Gastrocnemius medialis (tissue), 4 donors: ENCODE data around the gene GCAT. TPM values are rescaled to one million over a fixed set of nuclear protein-coding genes. Genes with fewer than 3 reads are reported as not detected.

Experiments used
- ATAC-seq, 2 donors: fragments of 150-250 bp; one replicate each; pipeline ENCODE4 v1.9.1; 2016
- DNase-seq, 2 donors: peaks; one replicate each; pipeline ENCODE4 v3.0.0-alpha.2; 2019
- H3K27ac ChIP-seq, 4 donors: fragments of 200-600 bp; sonication (generic); 1 replicate in 1 of 4; 2 replicates in 3 of 4; pipeline ENCODE4 v1.5.1; 2016 to 2018; ENCODE audit warnings: mild to moderate bottlenecking in 2 of 4, moderate library complexity in 1 of 4
- H3K27me3 ChIP-seq, 3 donors: fragments of 200-600 bp; sonication (generic) in 2 of 3; 1 replicate in 1 of 3; 2 replicates in 2 of 3; pipeline versions ENCODE4 v1.5.1 to v1.6.0; 2016 to 2019; ENCODE audit warnings: mild to moderate bottlenecking in 1 of 3, moderate library complexity in 1 of 3
- H3K36me3 ChIP-seq, 2 donors: fragments of 200-600 bp; sonication (generic) in 1 of 2; one replicate each; pipeline ENCODE4 v1.5.1; 2017 to 2018
- H3K4me1 ChIP-seq, 2 donors: fragments of 200-600 bp; sonication (generic) in 1 of 2; one replicate each; pipeline ENCODE4 v1.5.1; 2016 to 2017; ENCODE audit warnings: mild to moderate bottlenecking in 2 of 2
- H3K4me3 ChIP-seq, 4 donors: fragments of 200-600 bp; sonication (generic) in 3 of 4; 1 replicate in 1 of 4; 2 replicates in 3 of 4; pipeline ENCODE4 v1.5.1; 2016 to 2019; ENCODE audit warnings: mild to moderate bottlenecking in 2 of 4
- H3K9me3 ChIP-seq, 3 donors: fragments of 200-600 bp; sonication (generic) in 2 of 3; 1 replicate in 1 of 3; 2 replicates in 2 of 3; pipeline ENCODE4 v1.5.1; 2016 to 2019
- POLR2A ChIP-seq, 2 donors: fragments of 450-650 bp; IDR thresholded peaks; one replicate each; pipeline ENCODE4 v1.6.1; 2017; ENCODE audit warnings: antibody characterized with exemption in 2 of 2, mild to moderate bottlenecking in 2 of 2, moderate library complexity in 2 of 2
- in situ Hi-C, 4 donors: fragments of 200-750 bp; cut with MboI; loops; one replicate each; pipeline versions ENCODE4 v1.15.0 to v1.8.0; 2017; ENCODE audit warnings: low sequenced_read_pairs in 4 of 4
- intact Hi-C: fragments of 100-400 bp; cut with DNase I; formaldehyde crosslinking; loops from one replicate; pipeline ENCODE4 v1.15.1; 2023; ENCODE audit warnings: low total_unique reads
- total RNA-seq, 4 donors: library from RNA; depleted of rRNA; stranded (reverse); fragments of >200 nt; gene quantifications; one replicate each; pipeline versions ENCODE4 v1.1.0 to v1.2.3, GENCODE V29; 2016
- TF ChIP-seq, protein P1 (sequence below), 5 experiments: fragments of 450-650 bp in 3 of 5; fragments of 200-600 bp in 2 of 5; sonication (generic) in 2 of 5; IDR thresholded peaks in 4 of 5; conservative IDR thresholded peaks in 1 of 5; 1 replicate in 4 of 5; 2 replicates in 1 of 5; pipeline ENCODE4 v1.5.1; 2016 to 2019; ENCODE audit warnings: antibody characterized with exemption in 5 of 5, mild to moderate bottlenecking in 3 of 5, moderate library complexity in 3 of 5

The GCAT gene
- total RNA-seq, 4 donors from 2014 or later = 10.0 to 21.5 (median 15.1) TPM

DNA sequence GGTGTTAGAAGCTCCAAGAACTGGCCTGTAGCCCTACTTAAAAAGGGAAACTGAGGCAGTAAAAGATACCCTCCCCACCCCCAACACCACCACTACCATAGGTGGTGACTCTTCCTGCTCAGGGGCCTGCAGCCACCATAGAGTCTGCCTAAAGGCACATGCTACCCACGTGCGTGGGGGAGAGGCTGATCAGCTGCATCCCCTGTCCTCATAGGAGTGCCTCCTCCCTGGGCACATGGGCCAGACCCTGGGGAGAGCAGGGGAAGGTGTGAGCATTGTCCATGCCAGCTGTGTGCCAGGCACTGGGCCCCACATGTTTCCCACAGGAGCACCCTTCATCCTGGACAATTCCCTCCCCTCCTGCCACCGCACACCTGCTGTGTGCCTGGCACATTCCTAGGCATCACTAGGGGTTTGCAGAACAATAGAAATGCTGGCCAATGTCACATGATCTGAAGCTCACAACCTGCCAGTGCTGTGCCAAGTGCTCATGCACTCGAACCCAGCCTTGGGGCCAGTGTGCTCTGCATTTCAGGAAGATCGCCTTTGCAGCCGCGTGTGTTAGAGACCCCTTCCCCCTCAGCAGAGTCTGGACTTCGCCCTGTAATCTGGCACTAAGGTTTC is 41.7 kb upstream of the GCAT start:
- no peak overlapping the region for H3K27ac ChIP-seq
- in situ Hi-C loops = no loop called here
- H3K27me3 ChIP-seq = no peaks in the 10 kb centered on the region
- H3K4me3 ChIP-seq = no peak overlapping the region
- peaks cover 0 to 20% of the 10 kb centered on the region in 2 donors for H3K36me3 ChIP-seq
- ATAC-seq (no peak), DNase-seq (no peak)
- H3K4me1 ChIP-seq = peaks cover 10% of the 10 kb centered on the region in 2 donors
- no peaks in the 10 kb centered on the region for H3K9me3 ChIP-seq
- no peak for TF ChIP-seq POLR2A (IDR thresholded peaks at IDR 0.05)
- TF ChIP-seq, protein P1, sequence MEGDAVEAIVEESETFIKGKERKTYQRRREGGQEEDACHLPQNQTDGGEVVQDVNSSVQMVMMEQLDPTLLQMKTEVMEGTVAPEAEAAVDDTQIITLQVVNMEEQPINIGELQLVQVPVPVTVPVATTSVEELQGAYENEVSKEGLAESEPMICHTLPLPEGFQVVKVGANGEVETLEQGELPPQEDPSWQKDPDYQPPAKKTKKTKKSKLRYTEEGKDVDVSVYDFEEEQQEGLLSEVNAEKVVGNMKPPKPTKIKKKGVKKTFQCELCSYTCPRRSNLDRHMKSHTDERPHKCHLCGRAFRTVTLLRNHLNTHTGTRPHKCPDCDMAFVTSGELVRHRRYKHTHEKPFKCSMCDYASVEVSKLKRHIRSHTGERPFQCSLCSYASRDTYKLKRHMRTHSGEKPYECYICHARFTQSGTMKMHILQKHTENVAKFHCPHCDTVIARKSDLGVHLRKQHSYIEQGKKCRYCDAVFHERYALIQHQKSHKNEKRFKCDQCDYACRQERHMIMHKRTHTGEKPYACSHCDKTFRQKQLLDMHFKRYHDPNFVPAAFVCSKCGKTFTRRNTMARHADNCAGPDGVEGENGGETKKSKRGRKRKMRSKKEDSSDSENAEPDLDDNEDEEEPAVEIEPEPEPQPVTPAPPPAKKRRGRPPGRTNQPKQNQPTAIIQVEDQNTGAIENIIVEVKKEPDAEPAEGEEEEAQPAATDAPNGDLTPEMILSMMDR (IDR thresholded peaks at IDR 0.05 in 4 of 5, conservative IDR thresholded peaks at IDR 0.05 in 1 of 5) = no peak
- intact Hi-C loops = no loop called here

DNA sequence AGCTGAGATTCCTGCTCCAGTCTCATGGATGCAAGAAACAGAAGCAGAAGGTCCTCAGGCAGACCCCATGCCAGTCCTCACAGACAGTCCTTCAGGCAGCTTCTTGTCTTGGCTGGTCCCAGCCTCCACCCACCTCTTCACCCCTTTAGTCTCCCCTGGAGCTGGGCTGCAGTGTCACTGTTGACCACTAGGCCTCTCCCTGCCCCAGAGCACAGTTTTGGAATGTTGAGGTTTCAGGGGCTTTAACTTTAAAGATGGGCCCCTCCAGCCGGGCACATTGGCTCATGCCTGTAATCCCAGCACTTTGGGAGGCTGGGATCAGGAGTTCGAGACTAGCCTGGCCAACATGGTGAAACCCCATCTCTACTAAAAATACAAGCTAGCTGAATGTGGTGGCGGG is 39.5 kb upstream of the GCAT start:
- Histone ChIP-seq H3K9me3 (no peaks in the 10 kb centered on the region), H3K27me3 (no peaks in the 10 kb centered on the region), H3K4me1 (peaks cover 10% of the 10 kb centered on the region in 2 donors), H3K36me3 (peaks cover 0 to 34% of the 10 kb centered on the region in 2 donors), H3K27ac (no peak overlapping the region), H3K4me3 (no peak overlapping the region)
- no peak for TF ChIP-seq POLR2A (IDR thresholded peaks at IDR 0.05)
- TF ChIP-seq, protein P1 (IDR thresholded peaks at IDR 0.05 in 4 of 5, conservative IDR thresholded peaks at IDR 0.05 in 1 of 5) = no peak
- ATAC-seq (no peak), DNase-seq (no peak)
- in situ Hi-C loops (no loop called here), intact Hi-C loops (no loop called here)

DNA sequence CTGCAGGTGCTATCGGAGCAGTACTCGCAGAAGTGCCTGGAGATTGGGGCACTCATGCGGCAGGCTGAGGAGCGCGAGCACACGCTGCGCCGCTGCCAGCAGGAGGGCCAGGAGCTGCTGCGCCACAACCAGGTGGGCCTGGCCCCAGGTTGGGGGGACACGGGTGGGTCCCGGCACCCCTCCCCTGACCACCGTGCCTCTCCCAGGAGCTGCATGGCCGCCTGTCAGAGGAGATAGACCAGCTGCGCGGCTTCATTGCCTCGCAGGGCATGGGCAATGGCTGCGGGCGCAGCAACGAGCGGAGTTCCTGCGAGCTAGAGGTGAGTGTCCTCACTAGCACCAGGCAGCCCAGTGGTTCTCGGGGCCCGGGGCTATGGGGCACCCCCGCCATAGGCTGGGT is 38.7 kb upstream of the GCAT start:
- Histone ChIP-seq H3K9me3 (no peaks in the 10 kb centered on the region), H3K27me3 (no peaks in the 10 kb centered on the region), H3K4me1 (peaks cover 10% of the 10 kb centered on the region in 2 donors), H3K4me3 (no peak overlapping the region), H3K36me3 (peaks cover 0 to 35% of the 10 kb centered on the region in 2 donors), H3K27ac (no peak overlapping the region)
- no peak for DNase-seq
- no peak for ATAC-seq
- TF ChIP-seq, protein P1 (IDR thresholded peaks at IDR 0.05 in 4 of 5, conservative IDR thresholded peaks at IDR 0.05 in 1 of 5) = no peak
- TF ChIP-seq POLR2A (IDR thresholded peaks at IDR 0.05) = no peak
- intact Hi-C loops (no loop called here), in situ Hi-C loops (no loop called here)

DNA sequence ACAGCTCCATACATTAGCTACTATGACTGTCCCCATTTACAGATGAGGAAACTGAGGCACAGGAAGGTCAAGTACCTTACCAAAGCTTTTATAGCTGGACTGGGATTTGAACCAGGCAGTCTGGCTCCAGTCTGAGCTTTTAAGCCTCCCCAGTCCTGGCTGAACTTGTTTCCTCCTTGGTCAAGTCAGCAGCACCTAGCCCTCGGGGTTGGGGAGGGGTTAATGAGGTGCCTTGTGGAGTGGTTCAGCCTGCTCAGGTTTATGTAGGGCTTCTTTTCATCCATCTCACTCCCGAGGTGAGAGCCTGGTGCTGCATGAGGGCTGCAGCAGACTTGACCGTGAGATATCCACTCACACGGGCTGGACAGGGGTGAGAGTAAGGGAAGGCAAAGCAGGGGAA is 36.7 kb upstream of the GCAT start:
- H3K4me3 ChIP-seq = no peak overlapping the region
- H3K4me1 ChIP-seq = no peaks in the 10 kb centered on the region
- in situ Hi-C loops (no loop called here), intact Hi-C loops (no loop called here)
- no peak for ATAC-seq
- TF ChIP-seq POLR2A (IDR thresholded peaks at IDR 0.05) = no peak
- TF ChIP-seq, protein P1 (IDR thresholded peaks at IDR 0.05 in 4 of 5, conservative IDR thresholded peaks at IDR 0.05 in 1 of 5) = no peak
- no peak for DNase-seq
- no peaks in the 10 kb centered on the region for H3K9me3 ChIP-seq
- H3K27me3 ChIP-seq = no peaks in the 10 kb centered on the region
- H3K27ac ChIP-seq = no peak overlapping the region
- peaks cover 0 to 37% of the 10 kb centered on the region in 2 donors for H3K36me3 ChIP-seq
